Neural progenitor cell (in vitro differentiated cells): ENCODE measurements around the gene RIMOC1.

Source experiments
- EZH2 ChIP-seq: fragments of 200-600 bp; sonication (generic); IDR thresholded peaks from 2 replicates; pipeline ENCODE4 v1.6.1; 2017; ENCODE audit warnings: antibody characterized with exemption, mild to moderate bottlenecking, moderate library complexity
- TF ChIP-seq, protein P1 (sequence below): fragments of 200-600 bp; sonication (generic); IDR thresholded peaks from 2 replicates; pipeline ENCODE4 v1.5.1; 2017; ENCODE audit warnings: antibody characterized with exemption, mild to moderate bottlenecking

DNA sequence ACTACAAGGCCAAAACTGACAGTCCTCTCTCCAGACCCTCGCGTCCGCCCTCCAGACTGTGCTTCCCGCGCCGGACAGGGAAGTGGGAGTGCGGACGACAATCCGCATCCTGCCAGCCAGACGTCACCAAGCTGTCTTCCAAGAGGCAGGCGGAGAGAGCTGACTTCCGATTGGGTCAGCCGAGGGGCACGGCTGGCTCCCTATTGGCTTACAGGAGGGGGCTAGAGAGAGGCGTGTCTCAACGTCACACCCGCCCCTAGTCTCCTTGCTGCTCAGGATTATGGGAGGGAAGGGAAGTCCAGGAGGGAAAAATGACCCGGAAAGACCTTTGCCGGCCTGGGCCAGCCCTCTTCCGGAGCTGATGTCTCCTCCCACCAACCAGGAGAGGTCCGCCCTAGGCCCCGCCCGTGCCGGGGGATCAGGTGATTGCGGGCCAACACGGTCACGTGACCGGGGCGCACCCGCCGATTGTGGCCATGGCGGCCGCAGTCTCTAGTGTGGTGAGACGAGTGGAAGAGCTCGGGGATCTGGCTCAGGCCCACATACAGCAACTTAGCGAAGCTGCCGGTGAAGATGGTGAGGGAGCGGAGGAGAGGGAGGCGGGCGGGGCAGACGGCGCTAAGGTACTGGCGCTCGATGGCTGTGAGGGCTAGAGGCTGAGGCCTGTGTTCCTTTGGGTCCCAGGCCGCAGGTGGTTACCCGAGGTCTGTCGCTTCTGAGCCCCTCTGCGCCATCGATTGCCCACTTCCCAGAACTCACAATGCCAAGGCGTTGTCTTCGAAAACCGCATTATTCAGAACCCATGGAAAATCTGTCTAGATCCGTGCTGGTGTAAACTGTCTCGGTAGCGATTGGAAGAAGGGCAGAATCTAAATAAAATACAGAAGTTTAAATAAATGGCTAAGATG lies at the start of gene RIMOC1:
- TF ChIP-seq, protein P1, sequence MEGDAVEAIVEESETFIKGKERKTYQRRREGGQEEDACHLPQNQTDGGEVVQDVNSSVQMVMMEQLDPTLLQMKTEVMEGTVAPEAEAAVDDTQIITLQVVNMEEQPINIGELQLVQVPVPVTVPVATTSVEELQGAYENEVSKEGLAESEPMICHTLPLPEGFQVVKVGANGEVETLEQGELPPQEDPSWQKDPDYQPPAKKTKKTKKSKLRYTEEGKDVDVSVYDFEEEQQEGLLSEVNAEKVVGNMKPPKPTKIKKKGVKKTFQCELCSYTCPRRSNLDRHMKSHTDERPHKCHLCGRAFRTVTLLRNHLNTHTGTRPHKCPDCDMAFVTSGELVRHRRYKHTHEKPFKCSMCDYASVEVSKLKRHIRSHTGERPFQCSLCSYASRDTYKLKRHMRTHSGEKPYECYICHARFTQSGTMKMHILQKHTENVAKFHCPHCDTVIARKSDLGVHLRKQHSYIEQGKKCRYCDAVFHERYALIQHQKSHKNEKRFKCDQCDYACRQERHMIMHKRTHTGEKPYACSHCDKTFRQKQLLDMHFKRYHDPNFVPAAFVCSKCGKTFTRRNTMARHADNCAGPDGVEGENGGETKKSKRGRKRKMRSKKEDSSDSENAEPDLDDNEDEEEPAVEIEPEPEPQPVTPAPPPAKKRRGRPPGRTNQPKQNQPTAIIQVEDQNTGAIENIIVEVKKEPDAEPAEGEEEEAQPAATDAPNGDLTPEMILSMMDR = no peak
- no peak for TF ChIP-seq EZH2
